Activated CD4-positive, alpha-beta memory T cell treated with anti-CD3 and anti-CD28 coated beads, Interleukin-2, amount 10 ng/mL, durations not matched to agents 7 days and 5 days (primary cell): ENCODE data around the gene LAMA2. TPM values are rescaled to one million over a fixed set of nuclear protein-coding genes. Genes with fewer than 3 reads are reported as not detected.

Experiments used
- CTCF ChIA-PET: fragments of 350-600 bp; sonication (Branson Sonifier 250); formaldehyde crosslinking; loops from one replicate; lab custom pipeline; 2021; ENCODE audit warnings: antibody characterized with exemption, inconsistent platforms; lab: Charles Lee
- POLR2A ChIA-PET: fragments of 350-600 bp; sonication (Branson Sonifier 250); formaldehyde crosslinking; loops from one replicate; lab custom pipeline; 2021; ENCODE audit warnings: antibody characterized with exemption; lab: Charles Lee
- DNase-seq: peaks from one replicate; pipeline ENCODE4 v3.0.0-alpha.2; 2020
- H3K27ac Mint-ChIP-seq: one replicate; pipeline ENCODE4 v1.8.0; 2021; ENCODE audit warnings: mild to moderate bottlenecking, mixed read lengths
- H3K27me3 Mint-ChIP-seq: one replicate; pipeline ENCODE4 v1.8.0; 2021; ENCODE audit warnings: mixed read lengths
- H3K36me3 Mint-ChIP-seq: one replicate; pipeline ENCODE4 v1.8.0; 2021; ENCODE audit warnings: low read depth, mixed read lengths
- H3K4me1 Mint-ChIP-seq: one replicate; pipeline ENCODE4 v1.8.0; 2021; ENCODE audit warnings: mixed read lengths
- H3K4me3 Mint-ChIP-seq: one replicate; pipeline ENCODE4 v1.8.0; 2021; ENCODE audit warnings: mild to moderate bottlenecking, mixed read lengths
- H3K9me3 Mint-ChIP-seq: one replicate; pipeline ENCODE4 v1.8.0; 2021; ENCODE audit warnings: mixed read lengths
- total RNA-seq, 2 experiments: library from RNA; stranded (reverse); gene quantifications; one replicate each; pipeline ENCODE4 v1.2.3, GENCODE V29; 2021

The LAMA2 gene
- total RNA-seq, 2 experiments from 2014 or later = 0.15 to 0.53 TPM

DNA sequence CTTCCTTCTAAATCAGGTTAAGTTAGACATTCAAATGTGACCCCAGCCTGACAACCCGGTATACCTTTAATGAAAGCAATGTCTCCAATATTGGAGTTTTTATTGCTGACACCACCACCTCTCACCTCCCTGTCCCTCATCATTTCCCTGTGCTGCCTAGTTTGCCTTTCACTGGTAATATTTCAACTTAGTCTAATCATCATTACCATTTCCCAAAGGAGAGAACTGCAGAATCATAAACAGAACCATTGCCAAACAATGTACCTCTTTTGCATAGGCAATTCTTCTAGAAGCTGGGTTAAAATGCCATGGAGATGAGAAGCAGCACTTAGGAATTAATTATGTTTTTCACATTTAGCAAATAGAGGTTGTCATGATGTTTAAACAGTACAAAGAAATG lies 370.3 kb downstream of the LAMA2 start:
- no peak for DNase-seq
- CTCF ChIA-PET = interaction anchor here (1.3 to 1.6 kb wide), 4 partner anchors 14 to 117 kb away, joined by 3 to 4 read pairs (median 4); no protein-coding TSS in a partner anchor
- Mint-ChIP-seq H3K27ac (no peak overlapping the region), H3K4me1 (peaks cover 10% of the 10 kb centered on the region), H3K4me3 (no peak overlapping the region), H3K9me3 (no peaks in the 10 kb centered on the region), H3K36me3 (no peaks in the 10 kb centered on the region), H3K27me3 (peaks cover 24% of the 10 kb centered on the region)
- POLR2A ChIA-PET = no interaction called here

DNA sequence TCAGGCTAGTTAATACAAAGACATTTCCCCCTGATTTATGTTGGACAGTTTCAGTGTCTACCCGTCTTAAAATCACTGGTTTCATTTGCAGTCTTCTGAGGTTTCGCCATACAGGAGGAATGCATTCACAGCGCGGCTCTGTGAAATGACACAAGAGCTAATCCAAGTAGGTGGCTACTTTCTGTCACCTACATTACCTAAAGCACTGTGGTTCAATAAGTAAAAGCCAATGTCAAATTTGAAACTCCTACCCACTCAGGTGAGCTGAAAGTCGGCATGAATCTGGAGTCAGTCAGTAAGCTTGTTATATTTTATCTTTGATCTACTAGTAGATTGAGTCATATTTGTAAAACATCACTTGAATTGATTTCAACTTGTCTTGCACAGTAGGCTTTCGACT lies 370.8 kb downstream of the LAMA2 start:
- POLR2A ChIA-PET = no interaction called here
- Mint-ChIP-seq H3K27me3 (peaks cover 24% of the 10 kb centered on the region), H3K4me3 (no peak overlapping the region), H3K27ac (no peak overlapping the region), H3K36me3 (no peaks in the 10 kb centered on the region), H3K4me1 (peaks cover 10% of the 10 kb centered on the region), H3K9me3 (no peaks in the 10 kb centered on the region)
- CTCF ChIA-PET = interaction anchor here (0.5 to 1.6 kb wide), 3 partner anchors 36 to 481 kb away, joined by 3 to 4 read pairs (median 3); no protein-coding TSS in a partner anchor
- no peak for DNase-seq

DNA sequence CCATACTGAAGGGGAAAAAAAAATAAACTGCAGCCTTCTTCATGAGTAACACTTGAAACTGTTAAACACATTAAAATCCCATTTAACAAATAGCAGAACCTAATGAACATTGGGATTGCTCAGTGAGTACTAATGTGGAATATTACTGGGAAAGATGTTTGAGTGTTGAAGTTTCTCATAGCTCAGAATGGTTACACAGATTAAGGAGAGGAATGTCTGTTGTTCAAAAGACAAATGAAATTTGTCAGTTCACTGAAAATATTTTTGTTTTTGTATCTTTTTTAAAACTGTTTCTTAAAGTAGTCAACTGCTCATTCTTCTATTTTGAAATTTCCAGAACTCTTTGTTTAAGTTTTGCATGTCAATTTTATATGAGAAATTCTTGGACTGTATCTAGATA lies 374.3 kb downstream of the LAMA2 start:
- no peak for DNase-seq
- no peak overlapping the region for H3K27ac Mint-ChIP-seq
- no peaks in the 10 kb centered on the region for H3K9me3 Mint-ChIP-seq
- ChIA-PET CTCF (no interaction called here), POLR2A (no interaction called here)
- peaks cover 9% of the 10 kb centered on the region for H3K4me1 Mint-ChIP-seq
- H3K36me3 Mint-ChIP-seq = no peaks in the 10 kb centered on the region
- no peak overlapping the region for H3K4me3 Mint-ChIP-seq
- H3K27me3 Mint-ChIP-seq = peaks cover 20% of the 10 kb centered on the region

DNA sequence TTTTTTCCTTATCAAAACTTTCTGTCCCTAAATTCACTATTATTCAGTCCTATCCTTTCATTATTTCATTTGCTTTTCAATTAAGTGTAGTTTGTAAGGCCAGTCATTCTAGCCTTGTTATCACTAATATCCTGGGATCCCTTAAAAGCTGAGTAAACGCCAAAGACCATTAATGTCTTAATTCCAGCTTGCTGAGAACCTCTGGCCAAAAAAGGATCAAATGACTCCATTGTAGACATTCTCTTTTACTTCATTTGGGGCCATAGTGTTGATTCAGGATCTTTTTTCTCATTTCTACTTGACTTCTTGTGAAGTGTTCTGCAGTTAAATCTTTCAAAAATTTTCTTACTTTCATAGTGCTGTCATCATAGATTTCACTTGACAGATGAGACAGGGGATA lies 379.7 kb downstream of the LAMA2 start:
- Mint-ChIP-seq H3K36me3 (no peaks in the 10 kb centered on the region), H3K4me1 (no peaks in the 10 kb centered on the region), H3K27ac (no peak overlapping the region), H3K27me3 (peaks cover 1% of the 10 kb centered on the region), H3K4me3 (no peak overlapping the region), H3K9me3 (no peaks in the 10 kb centered on the region)
- DNase-seq = no peak
- POLR2A ChIA-PET = no interaction called here
- CTCF ChIA-PET = no interaction called here

DNA sequence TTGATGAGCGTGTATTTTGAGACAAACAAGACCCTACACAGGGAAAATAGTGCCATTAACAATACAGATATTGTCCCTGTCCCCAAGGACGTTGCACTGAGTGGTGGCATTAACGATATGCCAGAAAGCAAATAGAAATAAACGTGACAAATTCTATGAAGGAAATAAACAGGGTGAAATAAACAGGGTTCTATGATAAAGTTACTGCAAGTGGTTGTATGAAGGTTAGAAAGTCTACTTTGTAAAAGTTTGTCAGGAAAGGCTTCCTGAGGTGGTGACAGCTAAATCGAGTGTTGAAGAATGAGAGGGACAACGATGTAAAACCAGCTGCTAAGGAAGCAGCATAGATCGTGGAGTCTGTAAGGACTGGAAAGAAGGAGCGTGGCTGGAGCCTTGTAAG lies 380.2 kb downstream of the LAMA2 start:
- no peaks in the 10 kb centered on the region for H3K36me3 Mint-ChIP-seq
- CTCF ChIA-PET = no interaction called here
- no peaks in the 10 kb centered on the region for H3K4me1 Mint-ChIP-seq
- POLR2A ChIA-PET = no interaction called here
- no peak for DNase-seq
- H3K27ac Mint-ChIP-seq = no peak overlapping the region
- no peak overlapping the region for H3K4me3 Mint-ChIP-seq
- peaks cover 1% of the 10 kb centered on the region for H3K27me3 Mint-ChIP-seq
- H3K9me3 Mint-ChIP-seq = no peaks in the 10 kb centered on the region

DNA sequence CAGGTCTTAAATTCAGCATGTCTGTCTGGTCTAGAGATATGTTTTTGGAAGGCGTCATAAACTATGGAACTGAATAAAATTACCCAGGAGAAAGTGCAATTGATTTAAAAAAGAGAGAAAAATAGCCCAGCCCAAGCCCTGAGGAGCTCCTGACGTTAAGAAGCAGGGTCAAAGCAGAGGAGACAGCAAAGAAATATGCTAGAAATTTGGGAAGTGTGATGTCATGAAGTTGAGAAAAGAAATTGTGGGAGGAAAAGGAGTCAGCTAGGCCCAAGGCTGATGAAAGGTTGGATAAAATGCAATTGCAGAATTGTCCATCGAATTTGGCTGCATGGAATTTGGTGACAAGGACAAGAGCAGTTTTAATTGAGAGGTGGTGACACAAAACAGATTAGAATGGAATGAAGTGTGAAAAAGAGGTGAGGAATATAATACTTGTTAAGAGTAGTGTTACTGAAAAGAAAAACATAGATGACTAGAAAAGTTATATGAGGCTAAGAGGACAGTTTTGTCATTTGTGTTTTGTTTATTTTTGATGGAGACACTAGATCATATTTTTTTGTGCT lies 381.6 kb downstream of the LAMA2 start:
- H3K4me1 Mint-ChIP-seq = no peaks in the 10 kb centered on the region
- ChIA-PET CTCF (interaction anchor here (0.6 kb wide), 1 partner anchor 26 kb away, joined by 3 read pairs; no protein-coding TSS in a partner anchor), POLR2A (no interaction called here)
- H3K9me3 Mint-ChIP-seq = no peaks in the 10 kb centered on the region
- no peak overlapping the region for H3K27ac Mint-ChIP-seq
- no peak for DNase-seq
- H3K27me3 Mint-ChIP-seq = peaks cover 1% of the 10 kb centered on the region
- no peak overlapping the region for H3K4me3 Mint-ChIP-seq
- H3K36me3 Mint-ChIP-seq = no peaks in the 10 kb centered on the region

DNA sequence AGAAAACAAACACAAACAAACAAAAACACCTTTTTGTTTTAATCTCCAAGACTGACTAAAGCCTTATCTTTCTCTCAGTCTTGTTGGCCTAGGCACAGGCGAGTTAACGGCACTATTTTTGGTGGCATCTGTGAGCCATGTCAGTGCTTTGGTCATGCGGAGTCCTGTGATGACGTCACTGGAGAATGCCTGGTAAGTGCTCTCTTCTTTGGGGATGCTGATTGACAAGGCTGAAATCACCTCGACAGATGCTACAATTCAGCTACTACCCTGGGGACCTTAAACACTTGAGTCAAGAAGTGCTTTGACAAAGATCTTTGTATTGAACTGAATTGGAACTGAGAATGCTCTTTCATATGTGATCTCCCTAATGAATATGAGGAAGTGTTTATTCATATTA lies 384.1 kb downstream of the LAMA2 start:
- CTCF ChIA-PET = no interaction called here
- no peaks in the 10 kb centered on the region for H3K36me3 Mint-ChIP-seq
- H3K27me3 Mint-ChIP-seq = peaks cover 1% of the 10 kb centered on the region
- POLR2A ChIA-PET = no interaction called here
- H3K9me3 Mint-ChIP-seq = no peaks in the 10 kb centered on the region
- no peak overlapping the region for H3K4me3 Mint-ChIP-seq
- DNase-seq = no peak
- H3K4me1 Mint-ChIP-seq = no peaks in the 10 kb centered on the region
- no peak overlapping the region for H3K27ac Mint-ChIP-seq

DNA sequence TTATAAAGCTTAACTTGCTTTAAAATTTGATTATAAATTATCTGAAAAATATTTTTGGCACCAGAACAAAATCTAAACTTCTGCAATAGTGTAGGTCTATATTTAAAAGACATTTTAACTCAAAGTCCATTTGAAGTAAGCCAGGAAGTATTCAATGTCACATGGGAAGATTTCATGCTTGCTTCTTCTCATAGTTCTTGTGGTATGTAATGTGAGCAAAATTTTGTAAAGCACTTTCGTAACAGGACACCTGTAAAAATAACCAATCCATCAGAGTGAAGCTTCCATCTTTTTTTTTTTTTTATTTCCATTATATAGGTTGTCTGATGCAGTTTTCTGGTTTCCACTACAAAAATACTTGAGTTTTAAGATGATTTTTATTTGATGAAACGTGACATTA lies 386.1 kb downstream of the LAMA2 start:
- Mint-ChIP-seq H3K4me3 (no peak overlapping the region), H3K4me1 (no peaks in the 10 kb centered on the region), H3K27me3 (peaks cover 1% of the 10 kb centered on the region), H3K36me3 (no peaks in the 10 kb centered on the region), H3K9me3 (no peaks in the 10 kb centered on the region), H3K27ac (no peak overlapping the region)
- ChIA-PET CTCF (no interaction called here), POLR2A (no interaction called here)
- no peak for DNase-seq

DNA sequence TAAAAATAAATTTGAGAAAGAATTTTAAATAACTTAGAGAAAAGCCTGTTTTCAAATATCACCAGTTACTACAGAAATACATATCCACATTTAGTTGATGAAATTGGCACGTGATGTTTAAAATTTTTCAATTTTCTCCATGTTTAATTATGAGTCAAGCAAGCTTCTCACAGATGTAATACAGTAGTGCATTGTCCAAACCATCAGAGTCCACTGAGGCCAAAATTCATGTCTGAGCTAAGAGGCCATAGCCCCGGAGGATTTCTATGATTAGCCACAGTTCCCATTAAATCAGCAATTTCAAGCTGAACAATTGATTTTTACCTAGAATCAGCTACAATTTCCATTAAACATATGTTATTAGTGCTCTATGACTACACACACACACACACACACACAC lies 387.0 kb downstream of the LAMA2 start:
- Mint-ChIP-seq H3K27ac (no peak overlapping the region), H3K4me3 (no peak overlapping the region), H3K4me1 (no peaks in the 10 kb centered on the region), H3K36me3 (no peaks in the 10 kb centered on the region), H3K9me3 (no peaks in the 10 kb centered on the region), H3K27me3 (peaks cover 1% of the 10 kb centered on the region)
- no peak for DNase-seq
- ChIA-PET POLR2A (no interaction called here), CTCF (no interaction called here)

DNA sequence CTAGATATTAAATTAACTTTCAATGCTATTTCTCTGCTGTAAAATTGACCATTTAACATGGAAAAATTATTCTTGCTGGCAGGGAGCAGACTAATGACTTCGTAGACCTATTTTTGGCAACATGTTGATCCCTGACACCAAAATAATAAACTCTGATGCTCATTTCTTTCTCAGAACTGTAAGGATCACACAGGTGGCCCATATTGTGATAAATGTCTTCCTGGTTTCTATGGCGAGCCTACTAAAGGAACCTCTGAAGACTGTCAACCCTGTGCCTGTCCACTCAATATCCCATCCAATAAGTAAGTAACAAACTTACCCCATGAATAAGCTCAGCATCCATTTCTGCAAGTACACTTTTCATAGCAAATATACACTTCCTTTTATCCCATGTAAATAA lies 387.5 kb downstream of the LAMA2 start:
- H3K4me1 Mint-ChIP-seq = no peaks in the 10 kb centered on the region
- H3K4me3 Mint-ChIP-seq = no peak overlapping the region
- no peaks in the 10 kb centered on the region for H3K36me3 Mint-ChIP-seq
- no peak overlapping the region for H3K27ac Mint-ChIP-seq
- no peaks in the 10 kb centered on the region for H3K9me3 Mint-ChIP-seq
- peaks cover 1% of the 10 kb centered on the region for H3K27me3 Mint-ChIP-seq
- ChIA-PET CTCF (interaction anchor here (1.6 kb wide), 1 partner anchor 22 kb away, joined by 4 read pairs; no protein-coding TSS in a partner anchor), POLR2A (no interaction called here)
- DNase-seq = no peak

DNA sequence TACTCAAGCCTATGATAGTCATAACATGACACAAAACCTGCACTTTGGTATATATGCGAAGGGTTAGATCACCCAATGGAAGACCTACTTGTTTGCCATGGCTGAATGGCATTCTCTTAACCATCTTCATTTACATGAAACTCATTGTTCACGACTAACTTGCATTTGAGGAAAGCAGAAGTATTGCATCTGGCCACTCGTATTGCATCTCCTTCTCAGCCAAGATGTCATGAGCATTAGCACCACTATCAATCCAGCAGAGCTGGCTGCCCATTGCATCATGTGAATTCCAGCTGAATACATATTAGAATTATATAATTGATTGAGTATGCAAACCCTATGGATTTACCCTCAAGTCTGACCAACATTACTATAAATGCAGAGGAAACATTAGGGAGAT lies 390.2 kb downstream of the LAMA2 start:
- CTCF ChIA-PET = no interaction called here
- DNase-seq = no peak
- no peaks in the 10 kb centered on the region for H3K27me3 Mint-ChIP-seq

DNA sequence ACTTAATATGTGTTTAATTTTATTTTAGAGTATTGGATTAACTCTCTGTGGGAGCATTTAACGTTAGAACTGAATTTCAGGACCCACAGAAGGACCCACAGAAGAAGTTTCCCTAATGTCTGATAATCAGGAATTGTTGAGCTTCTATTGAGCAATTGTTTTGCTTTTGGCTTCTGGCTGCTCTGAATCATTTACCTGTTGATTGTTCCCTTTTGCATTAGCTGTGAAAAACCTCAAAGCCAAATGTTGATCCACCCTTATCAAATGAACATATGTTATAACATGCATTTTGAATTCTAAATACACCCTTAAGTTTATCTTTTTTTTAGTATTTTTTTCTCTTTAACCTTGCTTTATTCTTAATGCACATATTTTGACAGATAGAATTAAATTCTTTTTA lies 393.5 kb downstream of the LAMA2 start:
- CTCF ChIA-PET = no interaction called here

More for the DNA sequence above, 390.2 kb downstream of the LAMA2 start:
- Mint-ChIP-seq H3K4me3 (no peak overlapping the region), H3K9me3 (no peaks in the 10 kb centered on the region), H3K27ac (no peak overlapping the region), H3K4me1 (no peaks in the 10 kb centered on the region), H3K36me3 (no peaks in the 10 kb centered on the region)
- POLR2A ChIA-PET = no interaction called here

DNA sequence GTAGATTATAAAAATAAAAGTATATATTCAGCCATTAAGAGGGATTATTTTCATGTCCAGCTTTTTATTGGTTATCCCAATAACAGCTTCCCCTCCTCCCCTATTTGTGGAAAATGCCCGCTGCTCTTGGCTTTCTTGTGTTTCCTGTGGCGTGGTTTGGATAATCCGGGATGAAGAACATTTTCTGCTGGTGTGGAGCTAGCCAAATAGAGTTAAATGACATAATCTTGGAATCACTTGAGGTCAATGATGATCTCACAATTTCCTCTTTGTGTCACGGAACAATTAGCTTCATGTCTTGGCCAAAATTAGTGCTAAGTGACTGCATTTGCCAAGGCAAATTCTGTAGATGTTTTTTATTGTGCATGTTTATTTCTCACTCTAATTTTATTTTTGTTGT lies 394.0 kb downstream of the LAMA2 start:
- POLR2A ChIA-PET = no interaction called here
- no peaks in the 10 kb centered on the region for H3K27me3 Mint-ChIP-seq
- no peak for DNase-seq
- CTCF ChIA-PET = no interaction called here
- H3K36me3 Mint-ChIP-seq = no peaks in the 10 kb centered on the region
- H3K4me1 Mint-ChIP-seq = peaks cover 24% of the 10 kb centered on the region
- H3K9me3 Mint-ChIP-seq = no peaks in the 10 kb centered on the region
- H3K4me3 Mint-ChIP-seq = no peak overlapping the region
- H3K27ac Mint-ChIP-seq = no peak overlapping the region

More for the DNA sequence above, 393.5 kb downstream of the LAMA2 start:
- POLR2A ChIA-PET = no interaction called here
- H3K9me3 Mint-ChIP-seq = no peaks in the 10 kb centered on the region
- no peak for DNase-seq
- no peaks in the 10 kb centered on the region for H3K27me3 Mint-ChIP-seq
- H3K4me1 Mint-ChIP-seq = peaks cover 20% of the 10 kb centered on the region
- no peak overlapping the region for H3K4me3 Mint-ChIP-seq
- no peak overlapping the region for H3K27ac Mint-ChIP-seq
- no peaks in the 10 kb centered on the region for H3K36me3 Mint-ChIP-seq
